MCF 10A (cell line): ENCODE measurements around the gene TCL1A. TPM values are rescaled to one million over a fixed set of nuclear protein-coding genes. Genes with fewer than 3 reads are reported as not detected.

ENCODE experiments used
- BruUV-seq: library from RNA; stranded (reverse); fragments of 400-500 nt; replicated peaks from 2 replicates; lab custom pipeline; 2021; lab: Mats Ljungman, UMichigan
- CTCF ChIA-PET: fragments of 300-600 bp; sonication (Branson Sonifier 250); formaldehyde crosslinking; extraction: SDS; loops from one replicate; lab custom pipeline; 2021; ENCODE audit warnings: antibody characterized with exemption, inconsistent platforms; lab: Yijun Ruan, JAX
- POLR2A ChIA-PET: fragments of 300-600, 350-650 bp; sonication (Branson Sonifier 250); formaldehyde crosslinking; extraction: SDS; loops from one replicate; lab custom pipeline; 2020; ENCODE audit warnings: antibody characterized with exemption, inconsistent platforms; lab: Yijun Ruan, JAX
- DNase-seq: peaks from one replicate; pipeline ENCODE4 v3.0.0-alpha.2; 2018; ENCODE audit not compliant: unreplicated experiment
- H3K27ac Mint-ChIP-seq: one replicate; pipeline ENCODE4 v1.8.0; 2022; ENCODE audit warnings: mild to moderate bottlenecking, low read depth, mixed read lengths; ENCODE audit not compliant: unreplicated experiment
- H3K27me3 Mint-ChIP-seq: one replicate; pipeline ENCODE4 v1.8.0; 2022; ENCODE audit warnings: mixed read lengths; ENCODE audit not compliant: insufficient read depth, unreplicated experiment
- H3K36me3 Mint-ChIP-seq: one replicate; pipeline ENCODE4 v1.8.0; 2022; ENCODE audit warnings: mild to moderate bottlenecking, moderate library complexity, mixed read lengths; ENCODE audit not compliant: insufficient read depth, unreplicated experiment
- H3K4me1 Mint-ChIP-seq: one replicate; pipeline ENCODE4 v1.8.0; 2022; ENCODE audit warnings: mixed read lengths; ENCODE audit not compliant: insufficient read depth, unreplicated experiment
- H3K4me3 Mint-ChIP-seq: one replicate; pipeline ENCODE4 v1.8.0; 2022; ENCODE audit warnings: mild to moderate bottlenecking, moderate library complexity, mixed read lengths; ENCODE audit not compliant: unreplicated experiment
- H3K9me3 Mint-ChIP-seq: one replicate; pipeline ENCODE4 v1.8.0; 2022; ENCODE audit warnings: mixed read lengths; ENCODE audit not compliant: unreplicated experiment
- CTCF ChIP-seq: fragments of 200-600 bp; IDR thresholded peaks from one replicate; pipeline ENCODE4 v1.8.0; 2022; ENCODE audit warnings: antibody characterized with exemption, mild to moderate bottlenecking; ENCODE audit not compliant: unreplicated experiment
- intact Hi-C: fragments of 100-400 bp; cut with micrococcal nuclease; formaldehyde crosslinking; loops from 2 replicates; pipeline ENCODE4 v1.14.1; 2022
- total RNA-seq: library from RNA; stranded (reverse); gene quantifications from 2 replicates; pipeline ENCODE4 v1.2.3, GENCODE V29; 2022

The TCL1A gene
- total RNA-seq, 1 experiment from 2014 or later, result not detected

GRCh38 chr14:95664546-95664945 lies 49.4 kb downstream of the TCL1A start:
- H3K27ac Mint-ChIP-seq, result no peak overlapping the region

GRCh38 chr14:95664066-95664465 lies 49.9 kb downstream of the TCL1A start:
- CTCF ChIA-PET, result interaction anchor here (0.9 to 1.2 kb wide), 2 partner anchors 110 to 113 kb away, joined by 3 read pairs; no protein-coding TSS in a partner anchor

More at GRCh38 chr14:95664546-95664945, 49.4 kb downstream of the TCL1A start:
- ChIA-PET CTCF (interaction anchor here (0.5 to 1.2 kb wide), 3 partner anchors 10 to 112 kb away, joined by 3 read pairs; no protein-coding TSS in a partner anchor), POLR2A (no interaction called here)
- TF ChIP-seq CTCF, result no peak
- Mint-ChIP-seq H3K4me1 (peaks cover 13% of the 10 kb centered on the region), H3K36me3 (no peaks in the 10 kb centered on the region), H3K9me3 (no peaks in the 10 kb centered on the region), H3K27me3 (peaks cover 47% of the 10 kb centered on the region), H3K4me3 (no peak overlapping the region)
- intact Hi-C loops, result no loop called here
- no peak for DNase-seq
- BruUV-seq, result no TSS peak

DNA sequence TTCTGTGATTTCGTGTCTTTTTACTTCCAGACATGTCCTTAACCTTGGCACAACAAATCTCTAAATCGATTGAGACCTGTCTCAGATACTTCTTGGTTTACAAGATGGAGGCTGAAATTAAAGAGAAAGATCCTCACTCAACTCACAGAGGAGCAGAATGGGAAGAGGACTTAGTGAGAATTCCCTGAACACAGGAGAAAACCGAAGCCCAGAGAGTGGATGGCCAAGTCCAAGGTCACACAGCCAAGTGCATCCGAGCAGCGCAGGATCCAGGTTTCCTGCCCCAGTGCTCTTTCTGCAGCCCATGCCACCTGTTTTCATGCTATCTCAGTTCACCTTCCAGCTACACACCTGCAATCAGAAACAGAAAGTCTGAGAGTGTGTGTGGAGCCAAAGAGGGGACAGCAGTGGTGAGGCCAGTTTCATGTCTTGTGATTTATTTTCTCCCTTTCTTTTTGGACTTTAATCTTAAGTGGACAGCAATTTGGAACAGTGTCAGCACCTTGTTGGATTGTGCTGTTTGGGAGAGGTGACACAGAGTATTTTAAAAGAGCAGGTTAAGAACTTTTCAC lies 50.6 kb downstream of the TCL1A start:
- ChIA-PET CTCF (interaction anchor here (0.7 kb wide), 2 partner anchors 9 to 426 kb away, joined by 3 to 4 read pairs; no protein-coding TSS in a partner anchor), POLR2A (interaction anchor here (1.3 kb wide), 1 partner anchor 11 kb away, joined by 3 read pairs; no protein-coding TSS in a partner anchor)
- peaks cover 13% of the 10 kb centered on the region for H3K4me1 Mint-ChIP-seq
- DNase-seq, result no peak
- peaks cover 54% of the 10 kb centered on the region for H3K27me3 Mint-ChIP-seq
- no peak overlapping the region for H3K27ac Mint-ChIP-seq
- H3K9me3 Mint-ChIP-seq, result no peaks in the 10 kb centered on the region
- H3K36me3 Mint-ChIP-seq, result no peaks in the 10 kb centered on the region
- intact Hi-C loops, result no loop called here
- BruUV-seq, result no TSS peak
- H3K4me3 Mint-ChIP-seq, result no peak overlapping the region
- TF ChIP-seq CTCF, result no peak

More at GRCh38 chr14:95664066-95664465, 49.9 kb downstream of the TCL1A start:
- H3K4me3 Mint-ChIP-seq, result no peak overlapping the region
- H3K9me3 Mint-ChIP-seq, result no peaks in the 10 kb centered on the region
- no peak for DNase-seq
- no peak for TF ChIP-seq CTCF
- intact Hi-C loops, result no loop called here
- peaks cover 13% of the 10 kb centered on the region for H3K4me1 Mint-ChIP-seq
- H3K27me3 Mint-ChIP-seq, result peaks cover 47% of the 10 kb centered on the region
- no peaks in the 10 kb centered on the region for H3K36me3 Mint-ChIP-seq
- BruUV-seq, result no TSS peak
- no peak overlapping the region for H3K27ac Mint-ChIP-seq
- POLR2A ChIA-PET, result no interaction called here

GRCh38 chr14:95662376-95663186 lies 51.3 kb downstream of the TCL1A start:
- DNase-seq, result no peak
- Mint-ChIP-seq H3K4me3 (no peak overlapping the region), H3K27ac (no peak overlapping the region), H3K27me3 (peaks cover 61% of the 10 kb centered on the region), H3K4me1 (peaks cover 13% of the 10 kb centered on the region), H3K9me3 (no peaks in the 10 kb centered on the region), H3K36me3 (no peaks in the 10 kb centered on the region)
- intact Hi-C loops, result no loop called here
- TF ChIP-seq CTCF, result no peak
- ChIA-PET POLR2A (interaction anchor here (0.6 to 1.3 kb wide), 2 partner anchors 10 to 159 kb away, joined by 3 to 4 read pairs; no protein-coding TSS in a partner anchor), CTCF (interaction anchor here (0.7 kb wide), 2 partner anchors 8 to 427 kb away, joined by 3 to 4 read pairs; no protein-coding TSS in a partner anchor)
- no TSS peak for BruUV-seq
